HepG2 (cell line): ENCODE results near the gene GSK3B. TPM values are rescaled to one million over a fixed set of nuclear protein-coding genes. Genes with fewer than 3 reads are reported as not detected.

Source experiments
- ATF2 ChIP-seq: sonication (generic); formaldehyde crosslinking; IDR thresholded peaks from 2 replicates; pipeline ENCODE4 v1.4.0; 2020; ENCODE audit warnings: missing genetic modification reagents
- CEBPB ChIP-seq: IDR thresholded peaks from 2 replicates; pipeline ENCODE4 v1.6.1; 2011; ENCODE audit warnings: low read depth, low read length, improper control_type of control experiment, borderline replicate concordance
- CREM ChIP-seq, 2 experiments: sonication (generic) in 1 of 2; formaldehyde crosslinking in 1 of 2; IDR thresholded peaks; 2 replicates each; pipeline versions ENCODE4 v1.4.0 to v1.6.1; 2016 to 2020; ENCODE audit warnings: antibody characterized with exemption in 1 of 2, mild to moderate bottlenecking in 1 of 2, missing genetic modification reagents in 1 of 2
- FOXK1 ChIP-seq: sonication (generic); formaldehyde crosslinking; IDR thresholded peaks from 2 replicates; pipeline ENCODE4 v1.4.0; 2020; ENCODE audit warnings: low read depth, missing genetic modification reagents, borderline replicate concordance
- KDM4B ChIP-seq: sonication (generic); formaldehyde crosslinking; IDR thresholded peaks from 2 replicates; pipeline ENCODE4 v1.4.0; 2020; ENCODE audit warnings: missing genetic modification reagents
- KLF16 ChIP-seq, 2 experiments: sonication (generic) in 1 of 2; formaldehyde crosslinking in 1 of 2; IDR thresholded peaks; 2 replicates each; pipeline versions ENCODE4 v1.6.1 to v1.8.0; 2016 to 2023; ENCODE audit warnings: missing genetic modification reagents in 2 of 2, missing compliant biosample characterization in 1 of 2
- PLSCR1 ChIP-seq: sonication (generic); formaldehyde crosslinking; IDR thresholded peaks from 2 replicates; pipeline ENCODE4 v1.5.0; 2020; ENCODE audit warnings: missing genetic modification reagents, mild to moderate bottlenecking, borderline replicate concordance
- RBAK ChIP-seq: sonication (generic); formaldehyde crosslinking; IDR thresholded peaks from 2 replicates; pipeline ENCODE4 v1.5.1; 2020; ENCODE audit warnings: mild to moderate bottlenecking, missing genetic modification reagents
- SAFB2 ChIP-seq: sonication (generic); formaldehyde crosslinking; IDR thresholded peaks from 2 replicates; pipeline ENCODE4 v1.5.1; 2020; ENCODE audit warnings: missing genetic modification reagents, low read depth, mild to moderate bottlenecking, borderline replicate concordance
- SMAD1 ChIP-seq: sonication (generic); formaldehyde crosslinking; IDR thresholded peaks from 2 replicates; pipeline ENCODE4 v1.4.0; 2020; ENCODE audit warnings: missing genetic modification reagents, low read depth, mild to moderate bottlenecking, borderline replicate concordance
- SNAPC5 ChIP-seq: sonication (generic); formaldehyde crosslinking; IDR thresholded peaks from 2 replicates; pipeline ENCODE4 v1.8.1; 2023; ENCODE audit warnings: mild to moderate bottlenecking, missing genetic modification reagents, borderline replicate concordance
- SOX13 ChIP-seq, 3 experiments: fragments of 450-650 bp in 1 of 3; sonication (generic) in 1 of 3; formaldehyde crosslinking in 1 of 3; IDR thresholded peaks in 2 of 3; conservative IDR thresholded peaks in 1 of 3; 2 replicates each; pipeline versions ENCODE4 v1.5.0 to v1.6.1; 2016 to 2020; ENCODE audit warnings: antibody characterized with exemption in 1 of 3, mild to moderate bottlenecking in 1 of 3, missing compliant biosample characterization in 1 of 3, missing genetic modification reagents in 1 of 3, moderate library complexity in 1 of 3
- SOX5 ChIP-seq: IDR thresholded peaks from 2 replicates; pipeline ENCODE4 v1.6.1; 2016; ENCODE audit warnings: borderline replicate concordance
- ZBTB25 ChIP-seq: IDR thresholded peaks from 2 replicates; pipeline ENCODE4 v1.6.1; 2018; ENCODE audit warnings: missing genetic modification reagents
- ZBTB38 ChIP-seq: sonication (generic); formaldehyde crosslinking; IDR thresholded peaks from 2 replicates; pipeline ENCODE4 v1.5.1; 2020; ENCODE audit warnings: mild to moderate bottlenecking, missing genetic modification reagents
- ZBTB8A ChIP-seq: sonication (generic); formaldehyde crosslinking; IDR thresholded peaks from 2 replicates; pipeline ENCODE4 v1.4.0; 2020; ENCODE audit warnings: mild to moderate bottlenecking, low read depth, missing genetic modification reagents, borderline replicate concordance
- ZFP37 ChIP-seq: sonication (generic); formaldehyde crosslinking; IDR thresholded peaks from 2 replicates; pipeline ENCODE4 v1.4.0; 2020; ENCODE audit warnings: missing genetic modification reagents, borderline replicate concordance
- ZNF382 ChIP-seq: sonication (generic); formaldehyde crosslinking; IDR thresholded peaks from 2 replicates; pipeline ENCODE4 v1.5.0; 2020; ENCODE audit warnings: missing genetic modification reagents, mild to moderate bottlenecking, borderline replicate concordance
- ZNF564 ChIP-seq: sonication (generic); formaldehyde crosslinking; IDR thresholded peaks from 2 replicates; pipeline ENCODE4 v1.8.1; 2023; ENCODE audit warnings: mild to moderate bottlenecking, missing genetic modification reagents
- ZNF720 ChIP-seq: sonication (generic); formaldehyde crosslinking; IDR thresholded peaks from 2 replicates; pipeline ENCODE4 v1.4.0; 2020; ENCODE audit warnings: missing genetic modification reagents
- ZNF746 ChIP-seq: sonication (generic); formaldehyde crosslinking; IDR thresholded peaks from 2 replicates; pipeline ENCODE4 v1.8.0; 2022; ENCODE audit warnings: mild to moderate bottlenecking, missing genetic modification reagents
- ZNF790 ChIP-seq: sonication (generic); formaldehyde crosslinking; IDR thresholded peaks from 2 replicates; pipeline ENCODE4 v1.8.0; 2022; ENCODE audit warnings: missing genetic modification reagents, mild to moderate bottlenecking, borderline replicate concordance
- ZNF792 ChIP-seq: IDR thresholded peaks from 2 replicates; pipeline ENCODE4 v1.6.1; 2016
- polyA plus RNA-seq, 8 experiments: library from polyadenylated mRNA; depleted of rRNA in 3 of 8; stranded (reverse) in 7 of 8; unstranded in 1 of 8; fragments of >200 nt; fragmentation: Illumina TruSeq in 4 of 8; extraction: Trizol in 4 of 8; gene quantifications; 2 replicates each; pipeline versions ENCODE4 v1.2.1 to v1.2.3, GENCODE V29; 2011 to 2016; ENCODE audit warnings: low read depth in 4 of 8, missing spikeins in 1 of 8, mixed read lengths in 1 of 8; ENCODE audit not compliant: insufficient read depth in 1 of 8
- total RNA-seq, 5 experiments: library from RNA; depleted of rRNA; stranded (reverse); fragments of >200 nt; fragmentation: Illumina TruSeq; extraction: Trizol; gene quantifications; 2 replicates each; pipeline ENCODE4 v1.2.3, GENCODE V29; 2016; ENCODE audit warnings: low read depth in 1 of 5
- TF ChIP-seq, protein P1 (sequence below): sonication (generic); formaldehyde crosslinking; IDR thresholded peaks from 2 replicates; pipeline ENCODE4 v1.8.1; 2023; ENCODE audit warnings: mild to moderate bottlenecking, missing genetic modification reagents
- TF ChIP-seq, protein P2 (sequence below): sonication (generic); formaldehyde crosslinking; IDR thresholded peaks from 2 replicates; pipeline ENCODE4 v1.4.0; 2020; ENCODE audit warnings: missing genetic modification reagents

The GSK3B gene
- total and polyA plus RNA-seq, 2 of the 13 experiments (the other 11 are each of a cell fraction or from before 2014, with no cell fraction given) = 22.3 to 30.1 TPM

DNA sequence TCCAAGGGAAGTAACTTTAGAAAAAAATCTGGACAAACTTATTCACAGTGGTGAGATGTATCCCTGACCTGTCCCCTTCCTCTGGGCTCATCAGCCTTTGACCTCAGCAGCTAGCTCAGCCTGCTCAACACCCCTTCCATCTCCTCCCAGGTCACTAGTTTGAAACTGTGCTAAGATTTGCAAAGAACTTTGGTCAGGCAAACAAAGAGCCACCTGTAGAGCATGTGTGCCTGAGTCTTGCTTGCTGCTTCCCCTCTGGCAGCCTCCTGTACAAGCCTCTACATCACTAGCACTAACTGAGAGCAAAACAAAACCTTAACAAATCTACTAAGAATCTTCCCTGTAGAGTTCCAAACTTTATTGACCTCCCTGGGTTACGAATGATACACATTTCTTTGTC is 268.4 kb downstream of the GSK3B start (continued):
- no peak for TF ChIP-seq ZBTB38 (CRISPR knock-in tag)
- no peak; a peak in 1 of 4 replicates for TF ChIP-seq KLF16 (CRISPR knock-in tag; IDR thresholded peaks at IDR 0.05)
- no peak for TF ChIP-seq SNAPC5 (CRISPR knock-in tag)
- TF ChIP-seq, protein P1, sequence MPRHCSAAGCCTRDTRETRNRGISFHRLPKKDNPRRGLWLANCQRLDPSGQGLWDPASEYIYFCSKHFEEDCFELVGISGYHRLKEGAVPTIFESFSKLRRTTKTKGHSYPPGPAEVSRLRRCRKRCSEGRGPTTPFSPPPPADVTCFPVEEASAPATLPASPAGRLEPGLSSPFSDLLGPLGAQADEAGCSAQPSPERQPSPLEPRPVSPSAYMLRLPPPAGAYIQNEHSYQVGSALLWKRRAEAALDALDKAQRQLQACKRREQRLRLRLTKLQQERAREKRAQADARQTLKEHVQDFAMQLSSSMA = no peak
- TF ChIP-seq ZNF720 (CRISPR knock-in tag) = no peak
- no peak for TF ChIP-seq SMAD1 (CRISPR knock-in tag)
- TF ChIP-seq, protein P2, sequence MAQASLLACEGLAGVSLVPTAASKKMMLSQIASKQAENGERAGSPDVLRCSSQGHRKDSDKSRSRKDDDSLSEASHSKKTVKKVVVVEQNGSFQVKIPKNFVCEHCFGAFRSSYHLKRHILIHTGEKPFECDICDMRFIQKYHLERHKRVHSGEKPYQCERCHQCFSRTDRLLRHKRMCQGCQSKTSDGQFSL (CRISPR knock-in tag) = no peak
- no peak for TF ChIP-seq ZNF790
- no peak for TF ChIP-seq ZNF564 (CRISPR knock-in tag)
- TF ChIP-seq SAFB2 = no peak
- TF ChIP-seq SOX13 (IDR thresholded peaks at IDR 0.05) = no peak
- peak in 1 of 2 experiments; percentile 56; a peak in 2 of 4 replicates for TF ChIP-seq SOX13 (CRISPR knock-in tag; conservative IDR thresholded peaks at IDR 0.05 in 1 of 2, IDR thresholded peaks at IDR 0.05 in 1 of 2)
- TF ChIP-seq ZFP37 (CRISPR knock-in tag) = 0 out of 2 replicates have a peak, but pooled peaks have one; percentile 36
- TF ChIP-seq RBAK (CRISPR knock-in tag) = 0 out of 2 replicates have a peak, but pooled peaks have one; percentile 48
- no peak for TF ChIP-seq ATF2
- TF ChIP-seq ZBTB25 (CRISPR knock-in tag) = no peak
- no peak for TF ChIP-seq CEBPB
- no peak for TF ChIP-seq PLSCR1 (CRISPR knock-in tag)
- no peak for TF ChIP-seq ZNF382
- TF ChIP-seq SOX5 (CRISPR knock-in tag) = peak; percentile 46; the same call in 1 of the 2 replicates
- TF ChIP-seq KDM4B (CRISPR knock-in tag) = 0 out of 2 replicates have a peak, but pooled peaks have one; percentile 60
- 0 out of 2 replicates have a peak, but pooled peaks have one; percentile 16 for TF ChIP-seq CREM (IDR thresholded peaks at IDR 0.05)
- no peak for TF ChIP-seq CREM (CRISPR knock-in tag; IDR thresholded peaks at IDR 0.05)
- TF ChIP-seq ZNF746 (CRISPR knock-in tag) = no peak
- TF ChIP-seq ZNF792 (CRISPR knock-in tag) = 0 out of 2 replicates have a peak, but pooled peaks have one; percentile 52
- no peak for TF ChIP-seq FOXK1 (CRISPR knock-in tag)
- TF ChIP-seq ZBTB8A (CRISPR knock-in tag) = no peak
